Neural progenitor cell (in vitro differentiated cells): Measurements from ENCODE around the gene SEMA7A. TPM values are rescaled to one million over a fixed set of nuclear protein-coding genes. Genes with fewer than 3 reads are reported as not detected.
"Not testable (repeated sequence)": the region's sequence is repeated elsewhere in the genome, so short reads cannot be mapped to it uniquely, and the experiment has no call there.

ENCODE experiments used
- DNase-seq: peaks from one replicate; pipeline ENCODE4 v3.0.0-alpha.2; 2016; ENCODE audit warnings: low spot score
- H2AFZ ChIP-seq: fragments of 200-600 bp; sonication (generic); replicated peaks from 2 replicates; pipeline ENCODE4 v1.6.1; 2016; ENCODE audit warnings: antibody characterized with exemption
- H3F3A ChIP-seq: fragments of 200-600 bp; sonication (generic); 2 replicates; pipeline ENCODE4 v1.6.1; 2016; ENCODE audit warnings: antibody characterized with exemption, low read depth
- H3K27ac ChIP-seq: fragments of 200-600 bp; sonication (generic); 2 replicates; pipeline ENCODE4 v1.5.1; 2016; ENCODE audit warnings: mild to moderate bottlenecking
- H3K27me3 ChIP-seq: fragments of 200-600 bp; sonication (generic); 2 replicates; pipeline ENCODE4 v1.6.1; 2016; ENCODE audit warnings: mild to moderate bottlenecking, moderate library complexity
- H3K36me3 ChIP-seq: fragments of 200-600 bp; sonication (generic); 2 replicates; pipeline ENCODE4 v1.5.1; 2016
- H3K4me1 ChIP-seq: fragments of 200-600 bp; sonication (generic); 2 replicates; pipeline ENCODE4 v1.6.1; 2016; ENCODE audit warnings: mixed run types
- H3K4me2 ChIP-seq: fragments of 200-600 bp; sonication (generic); 2 replicates; pipeline ENCODE4 v1.6.1; 2016
- H3K4me3 ChIP-seq: fragments of 200-600 bp; sonication (generic); 2 replicates; pipeline ENCODE4 v1.5.1; 2016
- H3K79me2 ChIP-seq: fragments of 200-600 bp; sonication (generic); 2 replicates; pipeline ENCODE4 v1.6.1; 2016; ENCODE audit warnings: low read depth
- H3K9ac ChIP-seq: fragments of 200-600 bp; sonication (generic); 2 replicates; pipeline ENCODE4 v1.6.1; 2016
- H3K9me3 ChIP-seq: fragments of 200-600 bp; sonication (generic); 2 replicates; pipeline ENCODE4 v1.5.1; 2016; ENCODE audit warnings: low read depth
- H4K20me1 ChIP-seq: fragments of 200-600 bp; sonication (generic); 2 replicates; pipeline ENCODE4 v1.6.1; 2016; ENCODE audit warnings: low read depth
- H3K27ac Mint-ChIP-seq: 3 replicates; pipeline ENCODE4 v1.8.0; 2021; ENCODE audit warnings: mixed read lengths
- H3K27me3 Mint-ChIP-seq: 2 replicates; pipeline ENCODE4 v1.8.0; 2022; ENCODE audit warnings: low read depth, mild to moderate bottlenecking, inconsistent platforms, moderate library complexity, mixed read lengths; ENCODE audit not compliant: insufficient read depth
- H3K36me3 Mint-ChIP-seq: 3 replicates; pipeline ENCODE4 v1.8.0; 2021; ENCODE audit warnings: mixed read lengths
- H3K4me1 Mint-ChIP-seq: 3 replicates; pipeline ENCODE4 v1.8.0; 2021; ENCODE audit warnings: mixed read lengths
- H3K4me3 Mint-ChIP-seq: 3 replicates; pipeline ENCODE4 v1.8.0; 2021; ENCODE audit warnings: mild to moderate bottlenecking, moderate library complexity, mixed read lengths
- H3K9me3 Mint-ChIP-seq: 3 replicates; pipeline ENCODE4 v1.8.0; 2020; ENCODE audit warnings: mixed read lengths
- CTCF ChIP-seq: fragments of 200-600 bp; sonication (generic); IDR thresholded peaks from 2 replicates; pipeline ENCODE4 v1.5.1; 2017; ENCODE audit warnings: antibody characterized with exemption, mild to moderate bottlenecking
- EZH2 ChIP-seq: fragments of 200-600 bp; sonication (generic); IDR thresholded peaks from 2 replicates; pipeline ENCODE4 v1.6.1; 2017; ENCODE audit warnings: antibody characterized with exemption, mild to moderate bottlenecking, moderate library complexity
- EZH2phosphoT487 ChIP-seq: fragments of 200-600 bp; sonication (generic); IDR thresholded peaks from 2 replicates; pipeline ENCODE4 v1.6.1; 2017; ENCODE audit warnings: antibody characterized with exemption
- total RNA-seq: library from RNA; depleted of rRNA; stranded (reverse); fragments of >200 nt; gene quantifications from 2 replicates; pipeline ENCODE4 v1.2.3, GENCODE V29; 2015; ENCODE audit warnings: low replicate concordance

SEMA7A gene
- total RNA-seq, 1 donor from 2014 or later, result 3.5 TPM

DNA sequence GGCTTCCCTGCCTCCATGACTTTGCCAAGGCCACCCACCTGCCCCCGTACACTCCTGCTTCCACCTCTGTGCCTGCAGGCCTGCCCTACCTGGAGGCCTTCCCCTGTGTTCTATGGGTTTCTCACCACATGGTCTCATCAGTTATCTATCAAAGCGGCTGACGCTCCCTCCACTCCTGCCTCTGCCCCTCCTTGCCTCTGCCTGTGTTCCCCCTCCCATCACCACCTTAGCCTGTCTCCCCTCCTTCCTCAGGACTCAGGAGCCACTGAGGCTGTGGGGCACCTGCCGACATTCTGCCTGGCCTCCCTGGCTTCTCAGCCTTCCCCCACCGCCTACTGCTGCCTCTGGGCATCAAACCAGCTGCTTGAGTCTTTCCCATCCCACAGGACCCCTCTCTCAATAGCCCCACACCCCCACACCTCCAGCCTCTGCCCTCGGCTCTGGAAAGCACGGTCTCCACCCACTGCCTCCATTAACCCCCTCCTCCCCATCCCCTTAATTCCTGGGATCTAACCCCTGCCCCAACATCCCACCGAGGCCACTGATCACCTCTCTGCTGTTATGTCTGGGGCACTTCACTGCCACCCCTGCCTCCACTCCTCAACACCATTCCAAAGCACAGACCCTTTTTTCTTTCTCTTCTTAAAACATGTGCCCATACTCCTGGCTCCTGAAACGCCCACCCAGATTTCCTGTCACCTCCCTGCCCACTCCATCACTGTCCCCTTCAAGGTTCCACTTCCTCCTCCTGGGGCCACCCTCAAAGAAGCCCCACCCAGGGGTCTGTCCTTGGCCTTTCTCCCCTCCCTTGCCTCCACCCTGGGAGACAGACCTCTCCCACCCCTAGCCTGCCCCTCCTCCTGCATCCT lies 41.9 kb downstream of the SEMA7A start:
- Histone ChIP-seq H4K20me1 (no peaks in the 10 kb centered on the region), H3K79me2 (no peaks in the 10 kb centered on the region), H3K36me3 (no peaks in the 10 kb centered on the region), H2AFZ (no peak overlapping the region), H3K4me3 (no peak overlapping the region), H3F3A (no peaks in the 10 kb centered on the region), H3K27me3 (no peaks in the 10 kb centered on the region), H3K4me2 (no peak overlapping the region), H3K27ac (no peak overlapping the region), H3K4me1 (peaks cover 3% of the 10 kb centered on the region), H3K9ac (no peak overlapping the region), H3K9me3 (no peaks in the 10 kb centered on the region)
- Mint-ChIP-seq H3K36me3 (no peaks in the 10 kb centered on the region), H3K27me3 (peaks cover 8% of the 10 kb centered on the region), H3K4me1 (peaks cover 26% of the 10 kb centered on the region), H3K4me3 (no peak overlapping the region), H3K27ac (no peak overlapping the region), H3K9me3 (no peaks in the 10 kb centered on the region)
- TF ChIP-seq CTCF, result no peak
- TF ChIP-seq EZH2phosphoT487, result no peak
- TF ChIP-seq EZH2, result no peak
- DNase-seq, result no peak

DNA sequence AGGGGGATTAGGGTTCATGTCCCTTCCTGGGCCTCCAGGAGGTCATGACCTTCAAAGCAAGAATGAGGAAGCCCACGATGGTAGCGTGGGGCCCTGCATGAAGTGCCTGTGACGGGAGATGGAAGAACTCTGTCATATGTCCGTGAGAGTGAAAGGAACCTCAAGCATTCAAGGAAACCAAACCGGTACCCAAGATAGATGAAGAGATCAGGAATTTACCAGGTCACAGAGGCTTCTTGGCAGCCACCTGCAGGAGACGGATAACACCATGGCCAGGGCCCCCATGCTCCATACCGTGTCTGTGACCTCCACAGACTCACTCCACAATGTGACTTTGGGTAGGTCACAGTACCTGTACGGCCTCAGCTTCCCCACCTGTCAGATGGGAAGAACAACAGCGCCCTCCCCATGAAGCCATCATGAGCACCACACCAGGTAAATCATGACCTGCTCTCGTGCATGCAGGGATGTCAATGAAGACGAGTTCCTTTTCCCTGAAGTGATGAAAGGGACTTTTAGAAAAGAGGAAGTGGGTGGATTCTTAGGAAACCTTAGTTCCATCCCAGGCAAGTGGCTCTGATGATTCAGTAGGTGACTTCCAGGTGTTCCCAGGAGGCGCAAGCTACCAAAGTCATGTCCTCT lies 43.0 kb downstream of the SEMA7A start:
- Histone ChIP-seq H3K79me2 (no peaks in the 10 kb centered on the region), H3F3A (no peaks in the 10 kb centered on the region), H3K27me3 (no peaks in the 10 kb centered on the region), H3K4me2 (no peak overlapping the region), H3K4me3 (no peak overlapping the region), H2AFZ (no peak overlapping the region), H3K27ac (no peak overlapping the region), H3K4me1 (peaks cover 13% of the 10 kb centered on the region), H3K9ac (no peak overlapping the region), H3K9me3 (no peaks in the 10 kb centered on the region), H4K20me1 (no peaks in the 10 kb centered on the region), H3K36me3 (no peaks in the 10 kb centered on the region)
- Mint-ChIP-seq H3K9me3 (no peaks in the 10 kb centered on the region), H3K36me3 (no peaks in the 10 kb centered on the region), H3K27me3 (peaks cover 5% of the 10 kb centered on the region), H3K4me1 (peaks cover 21% of the 10 kb centered on the region), H3K27ac (no peak overlapping the region), H3K4me3 (no peak overlapping the region)
- no peak for DNase-seq
- TF ChIP-seq CTCF, result no peak

GRCh38 chr15:74390049-74390646 lies 43.6 kb downstream of the SEMA7A start:
- not testable (repeated sequence) for H3F3A ChIP-seq, DNase-seq, H4K20me1 ChIP-seq, H3K4me3 ChIP-seq, H3K9me3 ChIP-seq, H3K27me3 ChIP-seq, H3K27ac ChIP-seq, H2AFZ ChIP-seq, H3K27me3 Mint-ChIP-seq, H3K4me2 ChIP-seq, H3K9ac ChIP-seq, H3K4me3 Mint-ChIP-seq, H3K27ac Mint-ChIP-seq, H3K79me2 ChIP-seq, H3K36me3 Mint-ChIP-seq, H3K36me3 ChIP-seq, H3K9me3 Mint-ChIP-seq
- H3K4me1 Mint-ChIP-seq, result peaks cover 21% of the 10 kb centered on the region
- H3K4me1 ChIP-seq, result peaks cover 19% of the 10 kb centered on the region
